Cardiac muscle cell (in vitro differentiated cells and primary cell): ENCODE data around the gene TM7SF2. TPM values are rescaled to one million over a fixed set of nuclear protein-coding genes. Genes with fewer than 3 reads are reported as not detected.

Experiments used
- DNase-seq, 2 donors: peaks; one replicate each; pipeline versions ENCODE4 v3.0.0 to v3.0.0-alpha.2; 2010 to 2017; ENCODE audit warnings: low read depth in 1 of 2, low spot score in 1 of 2
- H3K27ac ChIP-seq: fragments of 200-600 bp; sonication (generic); 2 replicates; pipeline ENCODE4 v1.5.1; 2016
- H3K27me3 ChIP-seq: fragments of 200-600 bp; sonication (generic); 2 replicates; pipeline ENCODE4 v1.6.0; 2016; ENCODE audit warnings: control low read depth
- H3K36me3 ChIP-seq: fragments of 200-600 bp; sonication (generic); 2 replicates; pipeline ENCODE4 v1.5.1; 2016; ENCODE audit warnings: control low read depth
- H3K4me1 ChIP-seq: fragments of 200-600 bp; sonication (generic); 2 replicates; pipeline ENCODE4 v1.8.1; 2017; ENCODE audit warnings: low read depth, mild to moderate bottlenecking, mixed run types
- H3K4me3 ChIP-seq: fragments of 200-600 bp; sonication (generic); 2 replicates; pipeline ENCODE4 v1.5.1; 2016; ENCODE audit warnings: mild to moderate bottlenecking
- H3K9me3 ChIP-seq: fragments of 200-600 bp; sonication (generic); 2 replicates; pipeline ENCODE4 v1.5.1; 2017; ENCODE audit warnings: low read depth, mild to moderate bottlenecking, control low read depth
- polyA plus RNA-seq: library from polyadenylated mRNA; unstranded; fragments of >200 nt; fragmentation: Nextera tagmentation; extraction: Ambion mirVana; gene quantifications from 2 replicates; pipeline ENCODE4 v1.2.1, GENCODE V29; 2016
- total RNA-seq: library from RNA; depleted of rRNA; stranded (reverse); fragments of >200 nt; gene quantifications from 2 replicates; pipeline ENCODE4 v1.2.3, GENCODE V29; 2016
- TF ChIP-seq, protein P1 (sequence below): IDR thresholded peaks from 2 replicates; pipeline ENCODE4 v1.5.1; 2012; ENCODE audit warnings: low read depth, mild to moderate bottlenecking, low read length

TM7SF2 gene
- total and polyA plus RNA-seq, 2 experiments from 2014 or later = 186 to 277 TPM

DNA sequence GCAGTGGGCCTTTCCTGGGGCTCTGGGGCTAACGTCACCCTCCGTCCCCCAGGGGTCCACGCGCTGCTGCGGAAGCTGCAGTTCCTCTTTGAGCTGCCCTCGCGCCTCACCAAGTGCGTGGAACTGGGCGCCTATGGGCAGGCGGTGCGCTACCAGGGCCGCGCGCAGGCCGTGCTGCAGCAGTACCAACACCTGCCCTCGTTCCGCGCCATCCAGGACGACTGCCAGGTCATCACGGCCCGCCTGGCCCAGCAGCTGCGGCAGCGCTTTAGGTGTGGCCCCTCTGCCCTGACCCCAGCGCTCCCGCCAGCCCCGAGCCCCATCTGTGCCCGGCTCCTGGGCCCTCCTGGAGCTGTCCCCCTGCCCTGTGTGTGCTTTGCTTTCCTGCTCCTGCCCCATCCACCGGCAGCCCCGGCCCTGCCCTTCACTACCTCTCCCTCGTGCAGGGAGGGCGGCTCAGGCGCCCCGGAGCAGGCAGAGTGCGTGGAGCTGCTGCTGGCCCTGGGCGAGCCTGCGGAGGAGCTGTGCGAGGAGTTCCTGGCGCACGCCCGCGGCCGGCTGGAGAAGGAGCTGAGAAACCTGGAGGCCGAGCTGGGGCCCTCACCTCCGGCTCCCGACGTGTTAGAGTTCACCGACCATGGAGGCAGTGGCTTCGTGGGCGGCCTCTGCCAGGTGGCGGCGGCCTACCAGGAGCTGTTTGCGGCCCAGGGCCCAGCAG is 3.8 kb upstream of the TM7SF2 start:
- Histone ChIP-seq H3K27ac (no peak overlapping the region), H3K4me1 (peaks cover 7% of the 10 kb centered on the region), H3K36me3 (no peaks in the 10 kb centered on the region), H3K4me3 (no peak overlapping the region), H3K27me3 (no peaks in the 10 kb centered on the region), H3K9me3 (no peaks in the 10 kb centered on the region)
- TF ChIP-seq, protein P1, sequence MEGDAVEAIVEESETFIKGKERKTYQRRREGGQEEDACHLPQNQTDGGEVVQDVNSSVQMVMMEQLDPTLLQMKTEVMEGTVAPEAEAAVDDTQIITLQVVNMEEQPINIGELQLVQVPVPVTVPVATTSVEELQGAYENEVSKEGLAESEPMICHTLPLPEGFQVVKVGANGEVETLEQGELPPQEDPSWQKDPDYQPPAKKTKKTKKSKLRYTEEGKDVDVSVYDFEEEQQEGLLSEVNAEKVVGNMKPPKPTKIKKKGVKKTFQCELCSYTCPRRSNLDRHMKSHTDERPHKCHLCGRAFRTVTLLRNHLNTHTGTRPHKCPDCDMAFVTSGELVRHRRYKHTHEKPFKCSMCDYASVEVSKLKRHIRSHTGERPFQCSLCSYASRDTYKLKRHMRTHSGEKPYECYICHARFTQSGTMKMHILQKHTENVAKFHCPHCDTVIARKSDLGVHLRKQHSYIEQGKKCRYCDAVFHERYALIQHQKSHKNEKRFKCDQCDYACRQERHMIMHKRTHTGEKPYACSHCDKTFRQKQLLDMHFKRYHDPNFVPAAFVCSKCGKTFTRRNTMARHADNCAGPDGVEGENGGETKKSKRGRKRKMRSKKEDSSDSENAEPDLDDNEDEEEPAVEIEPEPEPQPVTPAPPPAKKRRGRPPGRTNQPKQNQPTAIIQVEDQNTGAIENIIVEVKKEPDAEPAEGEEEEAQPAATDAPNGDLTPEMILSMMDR = no peak
- no peak for DNase-seq

DNA sequence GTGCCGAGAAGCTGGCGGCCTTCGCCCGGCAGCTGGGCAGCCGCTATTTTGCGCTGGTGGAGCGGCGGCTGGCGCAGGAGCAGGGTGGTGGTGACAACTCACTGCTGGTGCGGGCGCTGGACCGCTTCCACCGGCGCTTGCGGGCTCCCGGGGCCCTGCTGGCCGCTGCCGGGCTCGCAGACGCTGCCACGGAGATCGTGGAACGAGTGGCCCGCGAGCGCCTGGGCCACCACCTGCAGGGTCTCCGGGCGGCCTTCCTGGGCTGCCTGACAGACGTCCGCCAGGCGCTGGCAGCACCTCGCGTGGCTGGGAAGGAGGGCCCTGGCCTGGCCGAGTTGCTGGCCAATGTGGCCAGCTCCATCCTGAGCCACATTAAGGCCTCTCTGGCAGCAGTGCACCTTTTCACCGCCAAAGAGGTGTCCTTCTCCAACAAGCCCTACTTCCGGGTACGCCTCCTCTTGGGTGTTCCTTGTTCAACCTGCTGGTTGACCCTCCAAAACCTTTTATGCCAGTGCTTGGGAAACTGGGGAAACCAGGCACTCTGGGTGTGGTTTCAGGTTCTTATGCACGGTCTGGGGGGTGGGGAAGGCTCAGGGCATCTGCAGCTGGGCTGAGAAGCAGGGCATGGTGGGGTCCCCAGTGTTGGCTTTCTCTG is 3.1 kb upstream of the TM7SF2 start:
- H3K27ac ChIP-seq = no peak overlapping the region
- peaks cover 12% of the 10 kb centered on the region for H3K4me1 ChIP-seq
- TF ChIP-seq, protein P1 = no peak
- H3K36me3 ChIP-seq = no peaks in the 10 kb centered on the region
- H3K4me3 ChIP-seq = no peak overlapping the region
- H3K9me3 ChIP-seq = no peaks in the 10 kb centered on the region
- H3K27me3 ChIP-seq = no peaks in the 10 kb centered on the region
- no peak for DNase-seq

GRCh38 chr11:65109231-65110198 is 2.2 kb upstream of the TM7SF2 start:
- Histone ChIP-seq H3K27ac (no peak overlapping the region), H3K4me3 (no peak overlapping the region), H3K27me3 (no peaks in the 10 kb centered on the region), H3K36me3 (no peaks in the 10 kb centered on the region), H3K9me3 (no peaks in the 10 kb centered on the region), H3K4me1 (peaks cover 13% of the 10 kb centered on the region)
- no peak for DNase-seq
- TF ChIP-seq, protein P1 = no peak

DNA sequence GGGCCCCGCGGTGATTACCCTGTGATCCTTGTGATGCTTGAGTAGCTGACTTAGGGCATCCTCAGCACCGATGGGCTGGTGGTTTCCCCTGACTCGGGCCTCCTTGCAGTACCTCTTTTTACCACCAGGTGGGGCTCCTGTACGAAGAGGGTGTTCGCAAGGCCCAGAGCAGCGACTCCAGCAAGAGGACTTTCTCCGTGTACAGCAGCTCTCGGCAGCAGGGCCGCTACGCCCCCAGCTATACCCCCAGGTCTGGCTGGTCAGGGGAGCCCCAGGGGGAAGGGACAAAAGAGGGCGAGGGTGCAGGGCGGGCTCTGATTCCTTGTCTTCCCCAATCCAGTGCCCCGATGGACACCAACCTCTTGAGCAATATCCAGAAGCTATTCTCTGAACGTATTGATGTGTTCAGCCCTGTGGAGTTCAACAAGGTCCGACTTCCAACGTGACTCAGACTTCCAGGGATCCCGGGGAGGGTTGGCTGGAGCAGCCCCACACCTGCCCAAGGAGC is 1.3 kb upstream of the TM7SF2 start:
- H3K27ac ChIP-seq = no peak overlapping the region
- peaks cover 13% of the 10 kb centered on the region for H3K4me1 ChIP-seq
- H3K4me3 ChIP-seq = no peak overlapping the region
- DNase-seq = peak; percentile 84 to 86
- no peaks in the 10 kb centered on the region for H3K27me3 ChIP-seq
- H3K9me3 ChIP-seq = no peaks in the 10 kb centered on the region
- TF ChIP-seq, protein P1 = peak; percentile 99
- H3K36me3 ChIP-seq = no peaks in the 10 kb centered on the region

DNA sequence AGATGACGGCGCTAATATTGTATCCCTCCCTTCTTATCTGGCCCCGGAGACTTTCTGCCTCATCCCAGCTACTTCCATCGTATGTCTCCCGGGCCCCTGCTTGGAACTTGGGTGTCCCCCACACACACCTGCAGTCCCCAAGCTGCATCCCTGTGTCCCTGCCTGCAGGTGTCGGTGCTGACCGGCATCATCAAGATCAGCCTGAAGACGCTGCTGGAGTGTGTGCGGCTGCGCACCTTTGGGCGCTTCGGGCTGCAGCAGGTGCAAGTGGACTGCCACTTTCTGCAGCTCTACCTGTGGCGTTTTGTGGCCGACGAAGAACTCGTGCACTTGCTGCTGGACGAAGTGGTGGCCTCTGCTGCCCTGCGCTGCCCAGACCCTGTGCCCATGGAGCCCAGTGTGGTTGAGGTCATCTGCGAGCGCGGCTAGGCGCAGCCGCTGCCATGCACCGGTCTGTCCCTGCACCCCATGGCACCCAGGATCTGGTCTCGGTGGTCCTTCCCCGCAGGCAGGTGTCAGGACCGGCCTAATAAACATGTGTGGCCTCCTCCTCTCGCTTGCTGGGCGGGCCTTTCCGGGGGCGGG is 421 bp upstream of the TM7SF2 start:
- no peak for DNase-seq

More for the DNA sequence above, 421 bp upstream of the TM7SF2 start:
- H3K4me3 ChIP-seq = no peak overlapping the region
- H3K27me3 ChIP-seq = no peaks in the 10 kb centered on the region
- TF ChIP-seq, protein P1 = no peak
- no peaks in the 10 kb centered on the region for H3K36me3 ChIP-seq
- peaks cover 13% of the 10 kb centered on the region for H3K4me1 ChIP-seq
- H3K27ac ChIP-seq = no peak overlapping the region
- no peaks in the 10 kb centered on the region for H3K9me3 ChIP-seq
